Measurements from ENCODE around the gene NTMT2.

The NTMT2 gene

GRCh38 chr1:170122366-170122765 is 23.4 kb upstream of the NTMT2 start:
- in situ Hi-C loops (cut with HindIII; ENCODE audit: low sequenced_read_pairs) = no loop called here
- no peak overlapping the region for H3K4me3 ChIP-seq (ENCODE audit: low read depth, low read length)
- TF ChIP-seq, protein P1, sequence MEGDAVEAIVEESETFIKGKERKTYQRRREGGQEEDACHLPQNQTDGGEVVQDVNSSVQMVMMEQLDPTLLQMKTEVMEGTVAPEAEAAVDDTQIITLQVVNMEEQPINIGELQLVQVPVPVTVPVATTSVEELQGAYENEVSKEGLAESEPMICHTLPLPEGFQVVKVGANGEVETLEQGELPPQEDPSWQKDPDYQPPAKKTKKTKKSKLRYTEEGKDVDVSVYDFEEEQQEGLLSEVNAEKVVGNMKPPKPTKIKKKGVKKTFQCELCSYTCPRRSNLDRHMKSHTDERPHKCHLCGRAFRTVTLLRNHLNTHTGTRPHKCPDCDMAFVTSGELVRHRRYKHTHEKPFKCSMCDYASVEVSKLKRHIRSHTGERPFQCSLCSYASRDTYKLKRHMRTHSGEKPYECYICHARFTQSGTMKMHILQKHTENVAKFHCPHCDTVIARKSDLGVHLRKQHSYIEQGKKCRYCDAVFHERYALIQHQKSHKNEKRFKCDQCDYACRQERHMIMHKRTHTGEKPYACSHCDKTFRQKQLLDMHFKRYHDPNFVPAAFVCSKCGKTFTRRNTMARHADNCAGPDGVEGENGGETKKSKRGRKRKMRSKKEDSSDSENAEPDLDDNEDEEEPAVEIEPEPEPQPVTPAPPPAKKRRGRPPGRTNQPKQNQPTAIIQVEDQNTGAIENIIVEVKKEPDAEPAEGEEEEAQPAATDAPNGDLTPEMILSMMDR (IDR thresholded peaks at IDR 0.05; ENCODE audit: low read depth, low read length) = no peak
- no peak for DNase-seq (ENCODE audit: low read depth, low spot score)

- TF ChIP-seq, protein P1 (IDR thresholded peaks at IDR 0.05; ENCODE audit: low read depth, low read length) = no peak
- in situ Hi-C loops (cut with HindIII; ENCODE audit: low sequenced_read_pairs) = no loop called here
Measured at GRCh38 chr1:170125269-170125668, 20.5 kb upstream of the NTMT2 start.

DNA sequence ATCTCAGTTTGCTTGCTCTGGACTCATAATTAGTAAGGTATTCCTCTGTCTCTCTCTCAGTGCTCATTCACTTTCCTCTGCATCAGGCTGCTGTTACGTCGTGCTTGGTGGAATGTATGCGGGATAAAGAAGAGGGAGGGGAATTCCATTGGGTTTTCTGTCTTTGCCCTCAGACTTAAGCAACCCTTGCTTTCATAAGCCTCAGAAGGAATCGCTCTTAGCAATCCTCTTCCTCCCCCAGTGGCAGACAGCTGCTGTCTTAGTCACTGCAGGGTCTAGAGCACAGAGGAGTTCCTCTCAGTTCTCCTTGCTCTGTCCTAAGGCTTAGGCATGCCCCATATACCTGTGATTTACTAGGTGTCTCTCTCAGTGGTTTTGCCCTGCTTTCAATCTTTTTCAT is 19.1 kb upstream of the NTMT2 start:
- in situ Hi-C loops (cut with HindIII; ENCODE audit: low sequenced_read_pairs) = no loop called here

More at GRCh38 chr1:170125269-170125668, 20.5 kb upstream of the NTMT2 start:
- DNase-seq (ENCODE audit: low read depth, low spot score) = no peak
- no peak overlapping the region for H3K4me3 ChIP-seq (ENCODE audit: low read depth, low read length)

GRCh38 chr1:170131450-170131849 is 14.3 kb upstream of the NTMT2 start:
- no peak overlapping the region for H3K4me3 ChIP-seq (ENCODE audit: low read depth, low read length)
- no peak for DNase-seq (ENCODE audit: low read depth, low spot score)
- in situ Hi-C loops (cut with HindIII; ENCODE audit: low sequenced_read_pairs) = no loop called here
- TF ChIP-seq, protein P1 (IDR thresholded peaks at IDR 0.05; ENCODE audit: low read depth, low read length) = no peak

More for the DNA sequence above, 19.1 kb upstream of the NTMT2 start:
- TF ChIP-seq, protein P1 (IDR thresholded peaks at IDR 0.05; ENCODE audit: low read depth, low read length) = no peak
- peak; percentile 65 for DNase-seq (ENCODE audit: low read depth, low spot score)
- no peak overlapping the region for H3K4me3 ChIP-seq (ENCODE audit: low read depth, low read length)

DNA sequence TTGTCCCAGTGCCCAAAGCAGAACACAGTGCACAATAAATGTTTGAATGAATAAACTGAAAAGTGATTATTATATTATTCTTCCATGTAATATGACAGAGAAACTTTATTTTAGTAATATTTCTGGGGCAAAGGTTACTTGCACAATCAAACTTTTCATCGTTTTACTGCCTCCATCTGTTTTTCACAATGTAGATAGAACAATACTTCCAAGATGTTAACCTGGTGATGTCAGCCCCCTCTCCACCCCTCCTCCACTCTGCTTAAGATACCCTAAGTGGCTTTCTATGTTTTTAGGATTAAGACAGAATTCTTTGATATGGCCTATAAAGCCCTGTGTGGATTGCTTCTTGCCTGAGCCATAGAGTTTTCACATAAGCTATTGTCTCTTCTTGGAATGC is 13.8 kb upstream of the NTMT2 start:
- TF ChIP-seq, protein P1 (IDR thresholded peaks at IDR 0.05; ENCODE audit: low read depth, low read length) = no peak
- in situ Hi-C loops (cut with HindIII; ENCODE audit: low sequenced_read_pairs) = no loop called here
- DNase-seq (ENCODE audit: low read depth, low spot score) = no peak
- no peak overlapping the region for H3K4me3 ChIP-seq (ENCODE audit: low read depth, low read length)

DNA sequence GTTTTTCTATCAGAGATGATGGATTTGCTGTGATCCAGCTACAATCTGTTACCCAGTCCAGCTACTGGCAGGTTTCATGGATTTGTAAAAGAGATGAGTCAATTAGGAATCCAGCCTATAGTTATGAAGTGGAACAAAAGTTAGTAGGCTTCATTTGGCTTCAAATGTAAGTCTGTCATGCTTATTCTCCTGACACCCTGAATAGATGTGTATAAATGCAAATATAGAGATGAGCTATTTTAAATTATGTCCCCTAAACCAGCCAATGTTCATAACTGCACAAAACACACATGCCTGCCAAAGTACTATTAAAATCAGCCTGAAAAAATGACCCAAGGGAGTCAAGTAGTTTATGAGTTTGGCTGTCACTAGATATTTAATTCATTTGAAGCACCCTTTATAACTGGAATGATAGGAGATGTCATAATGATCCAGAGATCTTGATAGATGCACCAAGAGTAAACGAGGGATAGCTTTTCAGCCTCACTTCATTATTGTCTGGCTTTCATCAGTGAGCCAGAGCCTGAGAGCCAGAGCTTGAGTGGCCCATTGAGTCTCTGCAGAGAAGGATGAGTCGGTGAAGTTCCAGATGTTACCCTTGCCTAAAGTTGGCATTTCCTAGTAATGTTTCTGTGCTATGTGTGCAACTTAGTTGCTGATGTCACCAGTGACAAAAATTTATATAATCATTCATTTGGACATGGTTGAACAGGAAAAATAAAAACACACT is 11.8 kb upstream of the NTMT2 start:
- in situ Hi-C loops (cut with HindIII; ENCODE audit: low sequenced_read_pairs) = no loop called here
- TF ChIP-seq, protein P1 (IDR thresholded peaks at IDR 0.05; ENCODE audit: low read depth, low read length) = no peak
- DNase-seq (ENCODE audit: low read depth, low spot score) = no peak
- no peak overlapping the region for H3K4me3 ChIP-seq (ENCODE audit: low read depth, low read length)

Data from astrocyte of the spinal cord (primary cell).